Endothelial cell of umbilical vein (primary cell): ENCODE data around the gene FOS. TPM values are rescaled to one million over a fixed set of nuclear protein-coding genes. Genes with fewer than 3 reads are reported as not detected.

ENCODE experiments used
- BruUV-seq: library from RNA; stranded (reverse); fragments of 400-500 nt; replicated peaks from 2 replicates; lab custom pipeline; 2021; lab: Mats Ljungman, UMichigan
- CTCF ChIA-PET: fragments of 300-600, 350-600 bp; sonication (Branson Sonifier 250); formaldehyde crosslinking; loops from one replicate; lab custom pipeline; 2021; ENCODE audit warnings: antibody characterized with exemption, inconsistent platforms; lab: Charles Lee
- POLR2A ChIA-PET: fragments of 300-600, 350-600 bp; sonication (Branson Sonifier 250); formaldehyde crosslinking; loops from one replicate; lab custom pipeline; 2021; ENCODE audit warnings: antibody characterized with exemption, inconsistent platforms; lab: Charles Lee
- DNase-seq: peaks from one replicate; pipeline ENCODE4 v3.0.0-alpha.2; 2011; ENCODE audit warnings: low read depth, low spot score
- FAIRE-seq: peaks from 2 replicates; lab custom pipeline; 2011; peaks lifted over from hg19 to GRCh38; lab: Jason Lieb, UNC
- H2AFZ ChIP-seq: 2 replicates; pipeline ENCODE4 v1.6.0; 2012; ENCODE audit warnings: low read depth, low read length, control low read depth, inconsistent platforms
- H3K27ac ChIP-seq: 2 replicates; pipeline ENCODE4 v1.5.1; 2011; ENCODE audit warnings: low read depth, mild to moderate bottlenecking, control low read depth, low read length, moderate library complexity; ENCODE audit not compliant: insufficient read depth
- H3K27me3 ChIP-seq, 2 experiments: 2 replicates each; pipeline versions ENCODE4 v1.6.0 to v1.6.1; 2011; ENCODE audit warnings: low read length in 2 of 2, mixed read lengths in 1 of 2; ENCODE audit not compliant: control insufficient read depth in 2 of 2, insufficient read depth in 2 of 2
- H3K36me3 ChIP-seq, 2 experiments: 2 replicates in 1 of 2; 3 replicates in 1 of 2; pipeline ENCODE4 v1.5.1; 2011; ENCODE audit warnings: low read length in 2 of 2, mild to moderate bottlenecking in 1 of 2, moderate library complexity in 1 of 2; ENCODE audit not compliant: control insufficient read depth in 2 of 2, insufficient read depth in 2 of 2; ENCODE audit errors: extremely low read depth in 1 of 2
- H3K4me1 ChIP-seq: 3 replicates; pipeline ENCODE4 v1.5.1; 2011; ENCODE audit warnings: mild to moderate bottlenecking, low read length; ENCODE audit not compliant: control insufficient read depth, insufficient read depth; ENCODE audit errors: extremely low read depth
- H3K4me2 ChIP-seq: 2 replicates; pipeline ENCODE4 v1.6.1; 2011; ENCODE audit warnings: low read length, control low read depth, mixed read lengths; ENCODE audit not compliant: insufficient read depth
- H3K4me3 ChIP-seq, 3 experiments: fragments of 200-600 bp in 1 of 3; sonication (generic), shearing (Covaris generic) in 1 of 3; replicated peaks in 1 of 3; 2 replicates each; pipeline ENCODE4 v1.5.1; 2011 to 2016; ENCODE audit warnings: control low read depth in 3 of 3, low read length in 3 of 3, mild to moderate bottlenecking in 2 of 3, inconsistent platforms in 1 of 3, low read depth in 1 of 3, moderate library complexity in 1 of 3; ENCODE audit not compliant: insufficient read depth in 1 of 3
- H3K79me2 ChIP-seq: 2 replicates; pipeline ENCODE4 v1.6.0; 2012; ENCODE audit warnings: low read length, inconsistent platforms; ENCODE audit not compliant: control insufficient read depth, insufficient read depth
- H3K9ac ChIP-seq: replicated peaks from 2 replicates; pipeline ENCODE3; 2011; ENCODE audit warnings: low read length, control low read depth; ENCODE audit not compliant: insufficient read depth; ENCODE audit errors: extremely low read depth
- H3K9me1 ChIP-seq: replicated peaks from 3 replicates; pipeline ENCODE4 v1.6.0; 2011; ENCODE audit warnings: mild to moderate bottlenecking, low read length; ENCODE audit not compliant: control insufficient read depth, insufficient read depth; ENCODE audit errors: extremely low read depth
- H3K9me3 ChIP-seq: replicated peaks from 2 replicates; pipeline ENCODE4 v1.5.1; 2012; ENCODE audit warnings: low read length, inconsistent platforms; ENCODE audit not compliant: control insufficient read depth, insufficient read depth
- H4K20me1 ChIP-seq: replicated peaks from 2 replicates; pipeline ENCODE3; 2011; ENCODE audit warnings: mild to moderate bottlenecking, low read length; ENCODE audit not compliant: control insufficient read depth, insufficient read depth; ENCODE audit errors: extremely low read depth
- CTCF ChIP-seq, 2 donors: IDR thresholded peaks; 1 replicate in 1 of 2; 2 replicates in 1 of 2; pipeline ENCODE4 v1.5.1; 2011; ENCODE audit warnings: low read length in 2 of 2, mild to moderate bottlenecking in 2 of 2, moderate library complexity in 2 of 2, control low read depth in 1 of 2, inconsistent platforms in 1 of 2, low read depth in 1 of 2; ENCODE audit not compliant: insufficient read depth in 1 of 2; ENCODE audit errors: extremely low read depth in 1 of 2
- EZH2 ChIP-seq: IDR thresholded peaks from 2 replicates; pipeline ENCODE4 v1.6.1; 2012; ENCODE audit warnings: borderline replicate concordance, low read depth, mild to moderate bottlenecking, moderate library complexity, low read length, inconsistent platforms; ENCODE audit not compliant: severe bottlenecking
- FOS ChIP-seq: IDR thresholded peaks from 2 replicates; pipeline ENCODE4 v1.6.1; 2011; ENCODE audit warnings: mild to moderate bottlenecking, low read length, moderate library complexity, borderline replicate concordance; ENCODE audit not compliant: insufficient read depth
- GATA2 ChIP-seq: IDR thresholded peaks from 2 replicates; pipeline ENCODE4 v1.7.0; 2011; ENCODE audit warnings: low read depth, mild to moderate bottlenecking, moderate library complexity, mixed read lengths, low read length; ENCODE audit not compliant: insufficient read length, insufficient read depth
- JUN ChIP-seq: IDR thresholded peaks from 2 replicates; pipeline ENCODE4 v1.6.1; 2011; ENCODE audit warnings: borderline replicate concordance, low read depth; ENCODE audit not compliant: insufficient read length, insufficient read depth
- MAX ChIP-seq: IDR thresholded peaks from 2 replicates; pipeline ENCODE4 v1.6.1; 2011; ENCODE audit not compliant: insufficient read depth, insufficient read length
- MYC ChIP-seq: IDR thresholded peaks from one replicate; pipeline ENCODE4 v1.6.1; 2011; ENCODE audit warnings: mild to moderate bottlenecking, low read depth, low read length
- POLR2A ChIP-seq: IDR thresholded peaks from 2 replicates; pipeline ENCODE4 v1.6.1; 2012; ENCODE audit warnings: low read depth, mild to moderate bottlenecking, control low read depth, low read length
- POLR2AphosphoS5 ChIP-seq: IDR thresholded peaks from 2 replicates; pipeline ENCODE4 v1.6.1; 2012; ENCODE audit warnings: low read depth, mild to moderate bottlenecking, control low read depth, low read length, moderate library complexity; ENCODE audit not compliant: insufficient read depth
- dilution Hi-C: fragments of 300-500 bp; cut with MboI; formaldehyde crosslinking; loops from one replicate; pipeline ENCODE4 v1.15.0; 2019; ENCODE audit warnings: low sequenced_read_pairs; ENCODE audit not compliant: extremely low pct_ligation_motif_present
- intact Hi-C: fragments of 100-400 bp; cut with micrococcal nuclease; formaldehyde crosslinking; loops from one replicate; pipeline ENCODE4 v1.10.0; 2022
- polyA plus RNA-seq, 4 experiments: library from polyadenylated mRNA; depleted of rRNA in 3 of 4; stranded (reverse) in 3 of 4; unstranded in 1 of 4; fragments of >200 nt; gene quantifications; 2 replicates each; pipeline versions ENCODE4 v1.2.1 to v1.2.3, GENCODE V29; 2011 to 2012; ENCODE audit warnings: missing spikeins in 1 of 4
- total RNA-seq: library from RNA; stranded (reverse); gene quantifications from 2 replicates; pipeline ENCODE4 v1.2.3, GENCODE V29; 2021

FOS gene
- total and polyA plus RNA-seq, 2 donors (not counting 3 experiments of a cell fraction or from before 2014, with no cell fraction given): 9.2 to 41.6 TPM

GRCh38 chr14:75254381-75254822 lies 24.2 kb upstream of the FOS start:
- intact Hi-C loops: no loop called here
- no peak for FAIRE-seq

More at GRCh38 chr14:75254381-75254822, 24.2 kb upstream of the FOS start:
- ChIA-PET CTCF (no interaction called here), POLR2A (no interaction called here)
- H3K4me1 ChIP-seq: peaks cover 32% of the 10 kb centered on the region
- H3K9me1 ChIP-seq: no peaks in the 10 kb centered on the region
- no peak for TF ChIP-seq MYC
- no peak for TF ChIP-seq GATA2
- no peak for TF ChIP-seq JUN
- TF ChIP-seq POLR2A: no peak
- no peak for TF ChIP-seq EZH2
- no peak for TF ChIP-seq MAX
- TF ChIP-seq FOS: no peak
- TF ChIP-seq POLR2AphosphoS5: no peak
- TF ChIP-seq CTCF (IDR thresholded peaks at IDR 0.05; ENCODE audit: extremely low read depth in 1 of 2, insufficient read depth in 1 of 2, low read depth in 1 of 2, low read length in 2 of 2): no peak
- no peak for DNase-seq
- no peak overlapping the region for H3K9ac ChIP-seq
- BruUV-seq: no TSS peak
- H3K27ac ChIP-seq: no peak overlapping the region
- H3K4me3 ChIP-seq: no peak overlapping the region
- no peaks in the 10 kb centered on the region for H3K9me3 ChIP-seq
- H4K20me1 ChIP-seq: no peaks in the 10 kb centered on the region
- no peaks in the 10 kb centered on the region for H3K36me3 ChIP-seq
- dilution Hi-C loops: no loop called here
- no peaks in the 10 kb centered on the region for H3K27me3 ChIP-seq
- H2AFZ ChIP-seq: peak overlapping the region; percentile 15
- no peaks in the 10 kb centered on the region for H3K79me2 ChIP-seq
- H3K4me2 ChIP-seq: no peak overlapping the region
